ENCODE measurements around the gene TMEM269.

The TMEM269 gene

GRCh38 chr1:42745851-42746250 lies 38.9 kb upstream of the TMEM269 start:
- Histone ChIP-seq H3K4me1 (ENCODE audit: insufficient read depth, low read length, severe bottlenecking) (no peaks in the 10 kb centered on the region), H4K20me1 (ENCODE audit: insufficient read depth, low read length) (no peaks in the 10 kb centered on the region), H3K4me2 (ENCODE audit: low read length) (no peak overlapping the region), H3F3A (ENCODE audit: insufficient read depth, low read length) (no peaks in the 10 kb centered on the region), H3K9me3 (ENCODE audit: low read length) (no peaks in the 10 kb centered on the region), H3K27me3 (ENCODE audit: insufficient read depth, low read length) (no peaks in the 10 kb centered on the region), H3K27ac (ENCODE audit: low read depth, low read length, poor library complexity, severe bottlenecking) (no peak overlapping the region), H2AFZ (ENCODE audit: low read length) (no peak overlapping the region), H3K4me3 (ENCODE audit: low read depth, low read length, poor library complexity, severe bottlenecking) (no peak overlapping the region), H3K9me2 (ENCODE audit: low read depth, low read length) (no peaks in the 10 kb centered on the region), H3K9ac (ENCODE audit: low read length) (no peak overlapping the region), H3K36me3 (ENCODE audit: insufficient read depth, low read length) (peaks cover 24% of the 10 kb centered on the region), H3K79me2 (ENCODE audit: insufficient read depth, low read length) (no peaks in the 10 kb centered on the region)
- no peak for TF ChIP-seq CTCF (IDR thresholded peaks at IDR 0.05; ENCODE audit: low read length)
- no peak for TF ChIP-seq EZH2 (IDR thresholded peaks at IDR 0.05; ENCODE audit: borderline replicate concordance, low read length)

- Histone ChIP-seq H3K27ac (ENCODE audit: low read depth, low read length, poor library complexity, severe bottlenecking) (no peak overlapping the region), H3K79me2 (ENCODE audit: insufficient read depth, low read length) (no peaks in the 10 kb centered on the region), H3K9me2 (ENCODE audit: low read depth, low read length) (no peaks in the 10 kb centered on the region), H3F3A (ENCODE audit: insufficient read depth, low read length) (no peaks in the 10 kb centered on the region), H3K9me3 (ENCODE audit: low read length) (no peaks in the 10 kb centered on the region), H3K9ac (ENCODE audit: low read length) (no peak overlapping the region), H3K36me3 (ENCODE audit: insufficient read depth, low read length) (peaks cover 25% of the 10 kb centered on the region), H3K4me1 (ENCODE audit: insufficient read depth, low read length, severe bottlenecking) (no peaks in the 10 kb centered on the region), H3K4me2 (ENCODE audit: low read length) (no peak overlapping the region), H2AFZ (ENCODE audit: low read length) (no peak overlapping the region), H4K20me1 (ENCODE audit: insufficient read depth, low read length) (no peaks in the 10 kb centered on the region), H3K4me3 (ENCODE audit: low read depth, low read length, poor library complexity, severe bottlenecking) (no peak overlapping the region), H3K27me3 (ENCODE audit: insufficient read depth, low read length) (no peaks in the 10 kb centered on the region)
- TF ChIP-seq EZH2 (IDR thresholded peaks at IDR 0.05; ENCODE audit: borderline replicate concordance, low read length), result no peak
- TF ChIP-seq CTCF (IDR thresholded peaks at IDR 0.05; ENCODE audit: low read length), result no peak
Measured at GRCh38 chr1:42746436-42747105, 38.2 kb upstream of the TMEM269 start.

DNA sequence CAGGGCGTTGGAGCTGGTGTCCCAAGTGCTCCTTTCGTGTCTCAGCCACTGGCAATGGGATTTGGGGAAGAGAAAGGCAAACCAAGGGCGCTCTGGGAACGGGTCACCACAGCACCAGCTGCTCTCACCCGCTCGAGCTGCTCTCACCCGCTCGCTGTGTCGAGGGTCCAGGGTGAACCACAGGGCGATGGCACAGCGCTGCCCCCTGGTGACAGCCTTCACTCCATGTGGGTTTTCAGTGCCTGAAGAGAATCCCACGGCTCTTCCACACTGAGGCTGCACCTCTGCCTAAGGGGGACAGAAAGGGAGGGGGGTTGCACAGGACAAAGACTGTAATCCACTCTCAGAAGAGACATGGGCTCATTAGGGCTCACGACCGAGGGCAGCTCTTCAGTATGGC lies 37.7 kb upstream of the TMEM269 start:
- Histone ChIP-seq H3K9ac (ENCODE audit: low read length) (no peak overlapping the region), H3K9me3 (ENCODE audit: low read length) (no peaks in the 10 kb centered on the region), H3F3A (ENCODE audit: insufficient read depth, low read length) (no peaks in the 10 kb centered on the region), H3K36me3 (ENCODE audit: insufficient read depth, low read length) (peaks cover 30% of the 10 kb centered on the region), H3K4me2 (ENCODE audit: low read length) (no peak overlapping the region), H3K27ac (ENCODE audit: low read depth, low read length, poor library complexity, severe bottlenecking) (no peak overlapping the region), H3K27me3 (ENCODE audit: insufficient read depth, low read length) (no peaks in the 10 kb centered on the region), H3K9me2 (ENCODE audit: low read depth, low read length) (no peaks in the 10 kb centered on the region), H2AFZ (ENCODE audit: low read length) (no peak overlapping the region), H3K4me1 (ENCODE audit: insufficient read depth, low read length, severe bottlenecking) (no peaks in the 10 kb centered on the region), H4K20me1 (ENCODE audit: insufficient read depth, low read length) (no peaks in the 10 kb centered on the region), H3K79me2 (ENCODE audit: insufficient read depth, low read length) (no peaks in the 10 kb centered on the region), H3K4me3 (ENCODE audit: low read depth, low read length, poor library complexity, severe bottlenecking) (no peak overlapping the region)
- TF ChIP-seq CTCF (IDR thresholded peaks at IDR 0.05; ENCODE audit: low read length) (peak; percentile 70), EZH2 (IDR thresholded peaks at IDR 0.05; ENCODE audit: borderline replicate concordance, low read length) (no peak)
